GM12878 (cell line): ENCODE results near the gene HPS6. TPM values are rescaled to one million over a fixed set of nuclear protein-coding genes. Genes with fewer than 3 reads are reported as not detected.

Experiments used
- ATAC-seq: fragments of 200-7000 bp; cut with Tn5 transposase; 3 replicates; pipeline ENCODE4 v1.9.1; 2020; ENCODE audit warnings: mild to moderate bottlenecking, moderate library complexity
- BruUV-seq: library from RNA; stranded (reverse); fragments of 400-500 nt; replicated peaks from 2 replicates; lab custom pipeline; 2021; lab: Mats Ljungman, UMichigan
- CTCF ChIA-PET: fragments of 300-600 bp; sonication (Branson Sonifier 250); formaldehyde crosslinking; extraction: SDS; loops from one replicate; lab custom pipeline; 2021; ENCODE audit warnings: inconsistent platforms; lab: Yijun Ruan, JAX
- POLR2A ChIA-PET: fragments of 350-600 bp; formaldehyde crosslinking; extraction: SDS; loops from one replicate; lab custom pipeline; 2021; ENCODE audit warnings: inconsistent platforms; lab: Charles Lee
- RAD21 ChIA-PET: fragments of 300-600 bp; sonication (Branson Sonifier 250); formaldehyde crosslinking; loops from one replicate; lab custom pipeline; 2023; ENCODE audit warnings: antibody characterized with exemption; ENCODE audit not compliant: unreplicated experiment; lab: Charles Lee
- SMC1A ChIA-PET: fragments of 300-600 bp; sonication (Branson Sonifier 250); formaldehyde crosslinking; loops from one replicate; lab custom pipeline; 2023; ENCODE audit not compliant: unreplicated experiment, uncharacterized antibody; lab: Charles Lee
- DNase-seq: peaks from one replicate; pipeline ENCODE4 v3.0.0-alpha.2; 2011; ENCODE audit warnings: low read depth, low spot score
- FAIRE-seq: peaks from 3 replicates; lab custom pipeline; 2011; peaks lifted over from hg19 to GRCh38; lab: Jason Lieb, UNC
- H2AFZ ChIP-seq: 2 replicates; pipeline ENCODE4 v1.6.0; 2011; ENCODE audit warnings: low read depth, low read length, control low read depth; ENCODE audit not compliant: control insufficient read depth
- H3K27ac ChIP-seq: 2 replicates; pipeline ENCODE4 v1.5.1; 2011; ENCODE audit warnings: control low read depth; ENCODE audit not compliant: control insufficient read depth, insufficient read depth
- H3K27me3 ChIP-seq, 2 experiments: replicated peaks in 1 of 2; 2 replicates each; pipeline versions ENCODE4 v1.6.0 to v1.6.1; 2011; ENCODE audit warnings: low read length in 1 of 2; ENCODE audit not compliant: control insufficient read depth in 2 of 2, insufficient read depth in 2 of 2
- H3K36me3 ChIP-seq, 2 experiments: 2 replicates each; pipeline ENCODE4 v1.5.1; 2011; ENCODE audit warnings: low read length in 1 of 2; ENCODE audit not compliant: control insufficient read depth in 2 of 2, insufficient read depth in 2 of 2
- H3K4me1 ChIP-seq: 2 replicates; pipeline ENCODE4 v1.6.1; 2011; ENCODE audit warnings: mild to moderate bottlenecking, low read length, moderate library complexity, mixed read lengths; ENCODE audit not compliant: control insufficient read depth, insufficient read depth
- H3K4me2 ChIP-seq: 2 replicates; pipeline ENCODE4 v1.6.0; 2011; ENCODE audit warnings: control low read depth; ENCODE audit not compliant: control insufficient read depth, insufficient read depth
- H3K4me3 ChIP-seq: fragments of 200-600 bp; sonication (generic); 2 replicates; pipeline ENCODE4 v1.5.1; 2016
- H3K79me2 ChIP-seq: 2 replicates; pipeline ENCODE4 v1.6.0; 2011; ENCODE audit warnings: low read length; ENCODE audit not compliant: control insufficient read depth, insufficient read depth
- H3K9ac ChIP-seq: 2 replicates; pipeline ENCODE4 v1.8.0; 2011; ENCODE audit warnings: low read length, control low read depth, mixed read lengths; ENCODE audit not compliant: control insufficient read depth, insufficient read depth
- H3K9me3 ChIP-seq: replicated peaks from 3 replicates; pipeline ENCODE4 v1.5.1; 2011; ENCODE audit warnings: mild to moderate bottlenecking, low read length; ENCODE audit not compliant: control insufficient read depth, insufficient read depth
- H4K20me1 ChIP-seq: 2 replicates; pipeline ENCODE4 v1.6.0; 2011; ENCODE audit not compliant: control insufficient read depth, insufficient read depth
- BACH1 ChIP-seq: fragments of 450-650 bp; IDR thresholded peaks from 2 replicates; pipeline ENCODE4 v1.6.1; 2017; ENCODE audit warnings: mild to moderate bottlenecking, borderline replicate concordance
- SMAD5 ChIP-seq: IDR thresholded peaks from 2 replicates; pipeline ENCODE4 v1.6.1; 2016; ENCODE audit warnings: antibody characterized with exemption, low read depth
- SRF ChIP-seq, 2 experiments: IDR thresholded peaks; 2 replicates each; pipeline ENCODE4 v1.6.1; 2011; ENCODE audit warnings: low read depth in 2 of 2, low read length in 2 of 2, mild to moderate bottlenecking in 1 of 2, moderate library complexity in 1 of 2
- USF1 ChIP-seq: IDR thresholded peaks from 2 replicates; pipeline ENCODE4 v1.6.1; 2011; ENCODE audit warnings: borderline replicate concordance, low read depth, mild to moderate bottlenecking, moderate library complexity, mixed read lengths, low read length; ENCODE audit not compliant: insufficient read depth; ENCODE audit errors: extremely low read length
- WGBS: methylation state at CpG from one replicate; pipeline ENCODE4 v1.1.6; 2016; ENCODE audit warnings: low lambda C conversion rate; ENCODE audit not compliant: insufficient replicate concordance, insufficient coverage; ENCODE audit errors: missing lambda C conversion rate; 5-methylcytosine and 5-hydroxymethylcytosine counted together
- in situ Hi-C: fragments of 300-500 bp; cut with MboI; formaldehyde crosslinking; loops from 9 replicates; pipeline ENCODE4 v1.14.3; 2018; ENCODE audit warnings: mixed read lengths
- intact Hi-C: fragments of 100-400 bp; cut with micrococcal nuclease; formaldehyde crosslinking; loops from one replicate; pipeline ENCODE4 v1.14.2; 2022; ENCODE audit not compliant: unreplicated experiment
- polyA plus RNA-seq, 11 experiments: library from polyadenylated mRNA; depleted of rRNA in 4 of 11; unstranded in 6 of 11; stranded (reverse) in 5 of 11; fragments of >200 nt; fragmentation: Nextera tagmentation in 4 of 11; fragmentation: Illumina TruSeq in 1 of 11; extraction: Ambion mirVana in 4 of 11; extraction: Trizol in 1 of 11; gene quantifications; 1 replicate in 1 of 11; 2 replicates in 10 of 11; pipeline versions ENCODE4 v1.2.1 to v1.2.3, GENCODE V29; 2011 to 2016; ENCODE audit warnings: inconsistent platforms in 2 of 11, missing spikeins in 2 of 11, low read depth in 1 of 11
- total RNA-seq, 4 experiments: library from RNA; depleted of rRNA in 3 of 4; stranded (reverse); fragments of >200 nt in 3 of 4; fragmentation: Illumina TruSeq in 1 of 4; extraction: Trizol in 1 of 4; gene quantifications; 2 replicates each; pipeline versions ENCODE4 v1.2.1 to v1.2.3, GENCODE V29; 2013 to 2021

Gene HPS6
- total and polyA plus RNA-seq, 10 of the 15 experiments (the other 5 are each of a cell fraction or from before 2014, with no cell fraction given), result 1.4 to 28.0 (median 12.0) TPM

DNA sequence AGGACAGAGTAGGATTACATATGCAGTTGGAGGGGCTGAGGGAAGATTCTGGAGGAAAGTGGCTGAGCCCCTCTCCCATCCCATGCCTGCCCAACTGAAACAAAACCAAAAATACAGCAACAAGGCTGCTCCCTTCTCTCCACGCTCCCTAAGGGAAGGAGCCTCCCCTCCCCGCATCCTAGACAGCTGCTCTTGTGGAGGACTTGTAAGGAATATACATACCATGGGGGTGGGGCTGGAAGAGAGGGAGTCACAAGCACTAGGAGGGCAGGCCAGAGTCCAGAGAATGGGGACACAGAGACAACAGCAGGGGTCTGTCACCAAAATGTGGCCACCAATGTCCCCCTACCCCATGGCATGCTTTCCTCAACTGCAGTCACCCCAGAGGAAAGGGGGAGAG lies 41.8 kb downstream of the HPS6 start (continued):
- TF ChIP-seq SRF (IDR thresholded peaks at IDR 0.05; ENCODE audit: low read depth in 2 of 2, low read length in 2 of 2) (no peak), BACH1 (no peak)
- TF ChIP-seq, all 136 proteins: peak for 0

DNA sequence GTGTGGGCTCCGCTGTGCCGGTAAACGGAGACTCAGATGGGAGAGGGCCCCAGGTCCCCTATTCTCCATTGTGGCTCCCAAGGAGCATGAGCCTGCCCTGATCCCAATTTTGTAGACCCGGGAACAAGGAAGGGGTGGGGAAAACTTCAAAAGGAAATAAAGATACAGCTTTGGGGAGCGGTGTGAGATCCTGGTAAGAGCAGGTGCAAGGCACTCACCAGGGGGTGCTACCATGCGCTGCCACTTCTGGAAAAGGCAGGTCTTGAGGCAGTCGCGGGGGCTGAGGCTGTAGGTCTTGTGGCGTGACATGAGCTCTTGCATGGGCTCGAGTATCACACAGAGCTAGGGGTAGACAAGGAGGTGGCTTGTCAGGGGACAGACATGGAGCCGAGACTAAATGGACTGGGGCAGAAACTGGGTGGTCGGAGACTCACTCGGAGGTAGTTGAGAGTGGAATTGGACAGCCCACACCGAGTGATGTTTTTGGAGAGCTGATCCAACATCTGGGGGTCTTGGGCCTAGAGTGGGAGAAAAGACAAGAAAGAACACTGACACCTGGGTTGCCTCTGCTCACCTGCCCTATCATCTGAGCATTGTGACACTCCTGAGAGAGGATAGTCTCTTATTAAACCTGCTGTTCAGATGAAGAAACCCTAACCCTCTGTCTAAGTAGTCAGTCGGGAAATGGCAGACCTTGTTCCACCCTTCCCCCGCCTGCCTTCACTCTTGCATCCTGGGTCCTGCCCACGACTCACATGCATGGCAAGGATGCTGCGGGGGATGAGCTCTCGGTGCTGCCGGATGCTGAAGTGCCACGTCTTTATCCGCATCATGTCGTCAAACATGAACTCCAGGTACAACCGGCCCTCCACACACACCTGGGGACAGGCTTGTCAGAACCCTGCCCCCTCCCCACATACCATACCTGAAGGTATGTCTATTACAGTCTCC lies 44.3 kb downstream of the HPS6 start:
- intact Hi-C loops, result no loop called here
- H3K9ac ChIP-seq, result no peak overlapping the region

More for the DNA sequence above, 44.3 kb downstream of the HPS6 start:
- no peak overlapping the region for H2AFZ ChIP-seq
- RAD21 ChIA-PET, result no interaction called here
- no TSS peak for BruUV-seq
- ATAC-seq (no peak), DNase-seq (no peak), FAIRE-seq (no peak)
- H3K4me2 ChIP-seq, result no peak overlapping the region
- CTCF ChIA-PET, result interaction anchor here (1.2 to 1.7 kb wide), 2 partner anchors 15 to 37 kb away, joined by 4 to 5 read pairs; no protein-coding TSS in a partner anchor
- peaks cover 6% of the 10 kb centered on the region for H3K4me1 ChIP-seq
- no peaks in the 10 kb centered on the region for H3K27me3 ChIP-seq
- H3K9me3 ChIP-seq, result no peaks in the 10 kb centered on the region
- in situ Hi-C loops, result no loop called here
- SMC1A ChIA-PET, result interaction anchor here (1.0 kb wide), 1 partner anchor 9 kb away, joined by 3 read pairs; no protein-coding TSS in a partner anchor
- TF ChIP-seq USF1, result no peak
- TF ChIP-seq SMAD5, result 0 out of 2 replicates have a peak, but pooled peaks have one; percentile 35
- 94% methylated on average over 24 of the region's 24 CpGs for WGBS
- POLR2A ChIA-PET, result no interaction called here
- H3K4me3 ChIP-seq, result no peak overlapping the region
- peaks cover 21 to 35% of the 10 kb centered on the region in 2 experiments for H3K36me3 ChIP-seq
- no peaks in the 10 kb centered on the region for H4K20me1 ChIP-seq
- H3K27ac ChIP-seq, result no peak overlapping the region
- H3K79me2 ChIP-seq, result peaks cover 26% of the 10 kb centered on the region
